Measurements from ENCODE around the gene ADAMTS10. TPM values are rescaled to one million over a fixed set of nuclear protein-coding genes. Genes with fewer than 3 reads are reported as not detected.

Gene ADAMTS10
- total RNA-seq, 3 donors from 2014 or later (not counting 1 experiment from before 2014, with no cell fraction given) = 159 to 286 (median 203) TPM

- TF ChIP-seq CTCF (IDR thresholded peaks at IDR 0.05) = peak; percentile 97
- intact Hi-C loops (cut with micrococcal nuclease) = loop anchor here (2.0 kb wide), 2 partner anchors 14 kb away; no protein-coding TSS in a partner anchor
- Mint-ChIP-seq H3K4me1 (peaks cover 39 to 53% of the 10 kb centered on the region in 2 donors), H3K27ac (peak overlapping the region; percentile 90 to 97), H3K36me3 (no peaks in the 10 kb centered on the region), H3K27me3 (ENCODE audit: low read depth in 2 of 2) (no peaks in the 10 kb centered on the region), H3K4me3 (peak overlapping the region; percentile 84), H3K9me3 (no peaks in the 10 kb centered on the region)
- WGBS (ENCODE audit: insufficient coverage) = 23% methylated on average over 17 of the region's 17 CpGs
- Histone ChIP-seq H3K27ac (ENCODE audit: low read length) (no peak overlapping the region), H3K4me3 (ENCODE audit: low read length) (no peak overlapping the region), H3K4me1 (ENCODE audit: control insufficient read depth, insufficient read depth, low read length) (peaks cover 60% of the 10 kb centered on the region), H3K36me3 (ENCODE audit: control insufficient read depth, insufficient read depth, low read length) (no peaks in the 10 kb centered on the region), H3K9me3 (ENCODE audit: control insufficient read depth, insufficient read depth, low read length) (no peaks in the 10 kb centered on the region), H3K27me3 (ENCODE audit: control insufficient read depth, insufficient read depth, low read length) (no peaks in the 10 kb centered on the region)
- ATAC-seq (peak; percentile 27 to 52 (median 37)), DNase-seq (peak; percentile 82 to 91)
These were observed 31.8 kb downstream of the ADAMTS10 start for GRCh38 chr19:8578642-8579265.

DNA sequence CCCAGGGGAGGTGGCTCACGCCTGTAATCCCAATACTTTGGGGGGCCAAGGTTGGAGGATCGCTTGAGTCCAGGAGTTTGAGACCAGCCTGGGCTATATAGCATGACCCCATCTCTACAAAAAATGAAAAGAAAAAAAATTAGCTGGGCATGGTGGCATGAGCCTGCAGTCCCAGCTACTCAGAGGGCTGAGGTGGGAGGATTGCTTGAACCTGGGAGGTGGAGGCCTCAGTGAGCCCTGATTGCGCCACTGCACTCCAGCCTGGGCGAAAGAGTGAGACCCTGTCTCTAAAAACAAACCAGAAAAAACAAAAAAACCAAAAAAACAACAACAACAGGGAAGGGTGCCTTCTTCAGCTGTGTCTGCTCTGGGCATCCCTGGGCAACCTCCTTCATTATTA lies 32.8 kb downstream of the ADAMTS10 start:
- DNase-seq (no peak), ATAC-seq (no peak)
- H3K4me1 ChIP-seq (ENCODE audit: control insufficient read depth, insufficient read depth, low read length) = peaks cover 70% of the 10 kb centered on the region
- peak overlapping the region; percentile 90 to 97 for H3K27ac Mint-ChIP-seq
- H3K27me3 ChIP-seq (ENCODE audit: control insufficient read depth, insufficient read depth, low read length) = no peaks in the 10 kb centered on the region
- intact Hi-C loops (cut with micrococcal nuclease) = loop anchor here (1.0 to 2.0 kb wide), 4 partner anchors 8 to 165 kb away; partner anchors contain the start of gene MARCHF2
- peaks cover 48 to 62% of the 10 kb centered on the region in 2 donors for H3K4me1 Mint-ChIP-seq
- 44% methylated on average over 4 of the region's 4 CpGs for WGBS (ENCODE audit: insufficient coverage)
- peak overlapping the region; percentile 68 for H3K27ac ChIP-seq (ENCODE audit: low read length)
- H3K4me3 Mint-ChIP-seq = peak overlapping the region; percentile 91
- H3K9me3 ChIP-seq (ENCODE audit: control insufficient read depth, insufficient read depth, low read length) = no peaks in the 10 kb centered on the region
- H3K4me3 ChIP-seq (ENCODE audit: low read length) = peak overlapping the region; percentile 85
- no peaks in the 10 kb centered on the region for H3K36me3 ChIP-seq (ENCODE audit: control insufficient read depth, insufficient read depth, low read length)
- TF ChIP-seq CTCF (IDR thresholded peaks at IDR 0.05) = no peak
- H3K27me3 Mint-ChIP-seq (ENCODE audit: low read depth in 2 of 2) = no peaks in the 10 kb centered on the region
- H3K36me3 Mint-ChIP-seq = no peaks in the 10 kb centered on the region
- no peaks in the 10 kb centered on the region for H3K9me3 Mint-ChIP-seq

- Mint-ChIP-seq H3K36me3 (no peaks in the 10 kb centered on the region), H3K27ac (peak within 1 kb of the TSS; percentile 90 to 97), H3K4me3 (peak within 1 kb of the TSS; percentile 91), H3K4me1 (peaks cover 53 to 67% of the 10 kb centered on the region in 2 donors), H3K9me3 (no peaks in the 10 kb centered on the region), H3K27me3 (ENCODE audit: low read depth in 2 of 2) (no peaks in the 10 kb centered on the region)
- DNase-seq (peak in 1 of 2 donors; percentile 33), ATAC-seq (no peak)
- Histone ChIP-seq H3K27ac (ENCODE audit: low read length) (peak within 1 kb of the TSS; percentile 68), H3K9me3 (ENCODE audit: control insufficient read depth, insufficient read depth, low read length) (no peaks in the 10 kb centered on the region), H3K36me3 (ENCODE audit: control insufficient read depth, insufficient read depth, low read length) (no peaks in the 10 kb centered on the region), H3K4me1 (ENCODE audit: control insufficient read depth, insufficient read depth, low read length) (peaks cover 75% of the 10 kb centered on the region), H3K27me3 (ENCODE audit: control insufficient read depth, insufficient read depth, low read length) (no peaks in the 10 kb centered on the region), H3K4me3 (ENCODE audit: low read length) (peak within 1 kb of the TSS; percentile 85)
- intact Hi-C loops (cut with micrococcal nuclease) = loop anchor here (1.0 to 2.0 kb wide), 2 partner anchors 8 to 164 kb away; partner anchors contain the start of gene MARCHF2
- WGBS (ENCODE audit: insufficient coverage) = 0% methylated on average over 1 of the region's 7 CpGs
- no peak for TF ChIP-seq CTCF (IDR thresholded peaks at IDR 0.05)
These were observed 33.3 kb downstream of the ADAMTS10 start, which contains the start of gene MYO1F for GRCh38 chr19:8577247-8577646. MYO1F (minus strand) TSS chr19:8577442; CDS start chr19:8577309, 133 bp downstream.

All from natural killer cell (primary cell).